NCI-H2196 treated with DMSO at 0.1 percent for 48 hours (cell line): ENCODE data around the gene KLHDC7A.
"Not testable (repeated sequence)": the region's sequence is repeated elsewhere in the genome, so short reads cannot be mapped to it uniquely, and the experiment has no call there.

Experiments
- DNase-seq: peaks from one replicate; lab custom pipeline; 2025; ENCODE audit not compliant: unreplicated experiment; lab: John Stamatoyannopoulos, UW

The KLHDC7A gene

DNA sequence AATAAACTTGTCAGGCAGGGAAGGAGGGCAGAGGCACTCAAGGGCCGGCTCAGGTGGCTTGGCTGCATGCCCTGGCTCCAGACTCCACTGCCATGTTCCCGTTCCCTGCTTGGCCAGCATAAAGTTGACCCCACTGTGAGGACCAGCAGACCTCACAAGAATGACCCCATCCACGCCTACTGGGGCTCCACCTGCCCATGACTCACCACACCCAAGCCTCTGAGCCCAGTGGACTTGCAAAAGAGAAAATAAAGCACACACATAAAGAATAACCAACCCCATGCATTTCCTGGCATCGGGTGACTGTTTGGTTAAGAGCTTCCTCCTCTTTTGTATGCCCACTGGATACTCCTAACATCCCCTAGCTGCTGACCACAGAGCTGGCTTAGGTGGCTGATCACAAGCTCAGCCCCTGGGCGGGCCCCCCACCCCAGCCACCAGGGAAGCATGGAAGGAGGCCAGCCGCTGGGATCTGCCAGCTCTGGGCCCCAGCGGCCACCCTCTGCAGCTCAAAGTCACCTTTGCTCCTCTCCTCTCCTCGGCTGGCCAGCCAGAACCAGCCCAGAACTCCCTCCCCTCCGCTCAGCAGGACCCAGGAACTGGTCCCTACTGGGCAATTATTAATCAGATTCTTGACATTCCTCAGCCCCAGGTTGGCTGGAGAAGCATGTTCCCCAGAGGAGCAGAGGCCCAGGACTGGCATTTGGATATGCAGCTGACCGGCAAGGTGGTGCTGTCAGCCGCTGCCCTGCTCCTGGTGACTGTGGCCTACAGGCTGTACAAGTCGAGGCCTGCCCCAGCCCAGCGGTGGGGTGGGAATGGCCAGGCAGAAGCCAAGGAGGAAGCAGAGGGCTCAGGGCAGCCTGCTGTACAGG, at the start of gene KLHDC7A:
Gene KLHDC7A, plus strand, starts transcription at position 616 of the 875 bp plus-strand sequence. Its CDS starts 52 bp downstream, at position 668.
- DNase-seq = peak; percentile 96

DNA sequence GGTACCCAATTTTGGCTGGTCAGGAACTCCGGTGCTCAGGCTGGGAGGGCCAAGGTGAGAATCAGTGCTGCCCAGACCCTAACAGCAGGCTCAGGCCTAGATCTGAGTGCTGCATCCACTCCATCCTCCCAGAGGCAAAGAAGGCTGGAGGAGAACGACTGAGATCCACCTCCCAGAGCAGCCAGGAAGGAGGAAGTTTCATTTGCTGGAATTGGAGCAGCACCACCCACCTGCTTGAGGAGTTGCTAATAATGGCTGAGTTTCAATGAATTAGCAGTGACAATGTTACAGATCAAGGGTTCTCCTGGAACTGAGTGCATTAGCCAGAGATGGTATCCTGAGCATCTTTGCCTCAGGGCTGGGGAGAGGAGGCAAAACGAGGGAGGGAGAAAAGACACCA, 46.7 kb upstream of the KLHDC7A start:
- no peak for DNase-seq

DNA sequence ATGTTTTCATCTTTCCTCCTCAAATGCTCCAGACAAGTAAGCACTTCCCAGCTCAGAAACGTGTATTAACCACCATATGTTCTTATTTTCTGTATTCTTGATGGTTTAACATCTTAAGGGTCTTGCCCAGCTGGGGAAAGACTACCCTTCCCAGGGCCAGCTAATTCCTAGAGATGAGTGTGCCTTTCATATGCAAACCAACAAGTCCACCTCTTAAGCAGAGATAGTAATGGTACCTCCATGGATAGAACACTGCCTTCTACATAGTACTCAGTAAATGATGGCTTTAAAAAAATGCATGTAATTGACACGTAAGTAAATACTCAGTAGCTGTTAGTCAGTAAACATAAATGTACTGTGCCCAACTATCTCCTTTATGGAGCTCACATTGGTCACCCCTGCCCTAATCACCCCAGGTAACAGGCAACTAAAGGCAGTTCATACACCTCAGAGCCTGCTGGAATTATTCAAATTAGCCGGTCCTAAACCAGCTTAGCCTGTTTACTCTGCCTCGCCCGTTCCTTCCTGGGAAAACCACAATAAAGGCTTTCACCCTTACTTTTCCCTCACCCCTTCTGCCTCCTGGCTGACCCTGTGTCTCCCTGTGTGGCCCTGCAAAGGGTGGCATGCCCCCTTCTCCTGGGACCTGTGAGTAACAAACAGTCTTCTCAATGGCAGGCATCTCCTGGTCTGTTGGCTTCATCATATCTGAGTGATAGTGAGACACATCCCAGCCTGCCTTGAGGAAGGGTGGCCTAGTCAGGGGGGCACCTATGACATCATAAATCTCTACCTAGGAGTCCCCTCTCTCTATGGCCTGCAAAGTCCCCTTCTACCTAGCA, 40.1 kb upstream of the KLHDC7A start:
- no peak for DNase-seq

DNA sequence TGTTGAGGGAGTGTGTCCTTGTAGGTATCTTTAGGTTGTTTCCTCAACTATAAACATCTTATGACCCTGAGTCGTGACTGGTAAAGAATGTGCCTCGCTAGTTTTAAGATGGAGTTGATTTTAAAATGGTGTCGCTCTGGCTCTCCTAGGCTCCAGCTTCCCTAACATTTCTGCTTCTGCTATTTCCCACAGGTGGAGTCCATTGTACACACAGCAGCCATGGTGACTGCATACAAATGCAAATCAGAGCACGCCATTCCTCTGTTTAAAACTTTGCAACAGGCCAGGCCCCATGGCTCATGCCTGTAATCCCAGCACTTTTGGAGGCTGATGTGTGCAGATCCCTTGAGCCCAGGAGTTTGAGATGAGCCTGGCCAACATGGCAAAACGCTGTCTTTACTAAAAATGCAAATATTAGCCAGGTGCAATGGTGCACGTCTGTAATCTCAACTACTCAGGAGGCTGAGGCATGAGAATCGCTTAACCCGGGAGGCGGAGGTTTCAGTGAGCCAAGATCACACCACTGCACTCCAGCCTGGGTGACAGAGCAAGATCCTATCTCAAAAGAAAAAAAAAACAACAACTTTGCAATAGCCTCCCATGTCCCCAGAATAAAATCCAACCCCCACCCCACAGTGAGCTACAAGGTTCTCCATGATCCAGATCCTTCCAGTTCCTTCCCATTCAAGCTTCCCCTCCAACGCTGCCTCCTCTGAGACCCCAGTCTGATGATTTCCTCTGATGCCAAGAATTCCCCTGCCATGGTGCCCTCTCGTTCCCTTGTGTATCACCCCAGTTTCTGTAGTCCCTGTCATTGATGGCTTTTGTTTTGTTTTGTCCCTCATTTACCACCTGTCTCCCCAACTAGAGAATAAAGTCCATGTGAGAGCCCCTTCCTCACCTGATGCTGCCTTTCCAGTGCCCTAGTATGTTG, 36.9 kb upstream of the KLHDC7A start:
- no peak for DNase-seq

DNA sequence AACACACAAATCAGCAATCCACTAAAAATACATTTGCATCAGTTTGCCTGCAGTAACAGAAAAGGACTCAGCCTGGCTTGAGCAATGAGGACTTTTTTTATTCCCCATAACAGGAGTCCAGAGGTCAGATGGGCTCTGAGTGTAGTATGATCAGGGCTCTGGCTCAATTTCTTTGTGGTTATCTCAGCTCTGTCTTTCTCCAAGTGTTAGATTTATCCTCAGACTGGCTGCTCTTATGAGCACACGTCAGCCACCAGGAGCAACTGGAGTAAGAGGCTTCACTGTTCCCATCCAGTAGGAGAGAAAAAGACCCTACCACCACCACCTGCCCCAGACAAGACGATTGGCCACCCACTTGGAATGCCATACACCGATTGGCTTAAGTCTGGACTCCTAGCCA, 36.2 kb upstream of the KLHDC7A start:
- DNase-seq = no peak

DNA sequence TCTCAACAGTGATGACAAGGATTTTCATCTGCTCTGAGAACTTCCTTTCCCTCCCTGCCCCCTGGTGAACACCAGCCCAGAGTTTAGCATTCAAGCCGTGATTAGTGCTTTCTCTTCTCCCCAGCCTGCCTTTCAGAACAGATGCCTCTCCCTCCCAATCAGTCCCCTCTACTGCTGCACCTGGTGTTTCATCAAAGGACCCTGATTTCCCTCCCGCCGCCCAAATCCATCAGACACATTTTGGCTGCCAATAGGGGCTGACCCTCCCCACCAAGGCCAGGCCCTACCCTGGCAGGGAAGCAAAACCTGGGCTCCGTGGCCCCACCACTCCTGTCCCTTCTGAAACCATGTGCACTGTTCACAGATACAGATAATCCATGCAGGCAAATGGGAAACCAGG, 34.0 kb upstream of the KLHDC7A start:
- DNase-seq = no peak

DNA sequence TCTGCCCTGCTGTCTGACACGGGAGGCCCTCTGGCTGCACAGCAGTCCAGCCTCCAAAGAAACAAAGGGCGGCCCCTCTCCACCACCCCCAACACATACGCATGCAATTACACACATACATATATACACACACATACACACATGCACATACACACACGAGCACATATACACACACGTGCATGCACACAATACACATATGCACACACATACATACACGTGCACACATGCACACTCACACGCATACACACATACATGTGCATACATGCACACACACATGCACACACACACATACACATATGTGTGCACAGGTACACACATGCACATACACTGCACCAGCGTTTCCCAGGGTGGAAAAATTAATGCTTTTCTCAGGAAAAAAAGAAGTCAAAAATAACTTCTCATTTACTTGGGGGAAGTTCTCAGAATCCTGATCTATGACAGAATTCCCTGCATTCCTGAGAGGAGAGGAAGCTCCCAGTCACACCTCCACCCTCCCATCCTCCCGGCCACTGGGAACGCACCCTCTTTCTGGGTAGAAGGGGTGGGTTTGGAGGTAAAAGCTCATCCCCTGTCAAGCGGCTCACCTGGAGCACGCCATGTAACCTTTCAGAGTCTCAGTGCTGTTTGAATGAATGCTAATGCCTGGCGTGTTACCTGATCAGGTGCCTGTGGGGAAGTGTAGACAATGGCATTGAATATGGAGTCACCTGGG, 33.1 kb upstream of the KLHDC7A start:
- DNase-seq = no peak

DNA sequence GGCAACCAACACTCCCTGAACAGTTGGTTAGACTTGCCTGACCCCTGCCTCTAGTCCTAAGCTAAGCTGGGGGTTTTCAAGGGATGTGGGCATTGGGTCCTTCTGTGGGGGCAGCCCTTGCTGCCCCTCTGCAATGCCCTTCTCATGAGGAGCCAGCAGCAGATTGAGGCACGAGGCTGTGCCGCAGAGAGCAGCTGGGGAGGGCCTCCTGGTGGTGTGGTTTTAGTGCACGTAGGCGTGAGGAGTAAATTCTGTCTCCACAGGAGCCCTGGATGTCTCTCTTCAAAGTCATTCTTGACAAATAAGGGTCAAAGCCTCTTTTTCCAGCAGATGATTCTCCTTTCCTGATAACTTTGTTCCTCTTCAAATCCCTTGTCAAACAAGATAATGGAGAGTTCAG, 31.8 kb upstream of the KLHDC7A start:
- no peak for DNase-seq

DNA sequence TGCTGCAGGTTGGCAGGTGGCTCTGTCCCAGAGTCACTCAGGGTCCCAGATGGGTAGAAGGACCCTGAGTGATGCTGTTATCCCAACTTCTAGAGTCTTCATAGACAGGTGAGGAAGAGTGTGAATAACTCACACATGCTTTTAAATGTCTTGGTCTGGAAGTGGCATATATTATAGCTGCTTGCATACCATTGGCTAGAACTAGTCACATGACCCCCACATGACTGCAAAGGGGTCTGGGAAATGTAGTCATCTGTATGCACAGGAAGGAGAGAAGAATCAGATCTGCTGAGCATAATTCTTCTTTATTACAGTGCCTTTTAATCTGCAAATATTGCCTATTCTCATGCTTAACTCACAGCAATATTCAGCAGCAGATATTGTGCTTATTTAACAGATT, 28.2 kb upstream of the KLHDC7A start:
- DNase-seq = peak; percentile 36

DNA sequence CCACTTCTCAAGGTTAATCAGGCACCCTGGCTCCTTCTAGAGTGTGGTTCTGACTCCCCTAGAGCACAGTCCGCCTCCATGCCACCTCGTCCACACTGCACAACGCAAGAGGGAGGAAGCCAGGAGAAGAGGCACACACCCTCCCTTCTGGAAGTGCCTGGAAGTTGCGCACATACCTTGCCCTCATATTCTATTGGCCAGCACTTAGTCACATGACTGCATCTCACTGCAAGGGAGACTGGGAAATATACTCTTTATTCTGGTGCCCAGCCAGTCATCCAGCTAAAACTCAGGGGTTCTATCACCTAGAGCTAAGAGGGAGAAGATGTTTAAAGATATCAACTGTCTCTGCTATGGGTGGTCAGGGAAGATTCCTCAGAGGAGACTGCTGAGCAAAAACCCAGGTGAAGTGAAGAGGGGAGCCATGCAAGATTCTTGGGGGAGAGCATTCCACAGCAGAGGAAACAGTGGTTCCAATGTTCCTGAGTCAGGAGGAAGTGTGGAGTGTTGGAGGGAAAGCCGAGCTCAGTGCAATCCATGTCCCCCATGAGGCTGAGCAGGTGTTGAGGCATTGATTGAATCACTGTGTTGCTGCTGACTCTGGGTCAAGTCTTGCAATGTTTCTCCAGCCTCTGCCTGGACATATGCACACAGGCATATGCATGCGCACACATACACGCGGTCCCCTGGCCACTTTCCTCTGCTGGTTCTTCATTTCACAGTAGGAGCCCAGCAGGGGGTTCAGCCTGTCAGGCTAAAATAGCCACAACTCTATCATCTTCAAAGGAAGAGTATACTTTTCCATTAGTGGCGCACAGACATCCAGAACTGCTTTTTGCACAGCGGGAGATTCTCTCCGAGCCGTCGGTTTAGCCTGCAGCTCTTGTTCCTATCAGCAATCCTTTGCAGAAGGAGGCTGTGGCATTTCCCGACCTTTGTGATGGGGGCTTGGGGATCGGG, 22.3 kb upstream of the KLHDC7A start:
- DNase-seq = no peak

DNA sequence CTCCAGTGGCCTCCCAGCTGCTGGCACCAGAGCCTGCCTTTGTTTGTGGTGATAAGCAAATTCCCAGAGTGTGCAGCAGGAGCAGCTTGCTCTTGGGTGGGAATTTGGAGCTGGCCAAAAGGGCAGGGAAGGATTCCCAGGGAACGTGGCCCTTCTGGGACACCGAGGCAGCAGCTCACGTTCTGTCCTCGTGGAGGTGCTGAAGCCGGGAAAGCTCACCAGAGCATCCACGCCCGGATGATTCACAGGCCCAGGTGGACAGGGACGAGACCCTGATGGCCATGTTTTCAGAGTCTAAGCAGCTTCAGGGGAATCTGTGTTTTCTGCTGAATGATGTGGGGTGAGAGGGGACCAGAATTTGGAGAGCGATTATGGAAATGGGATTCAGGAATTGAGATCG, 19.1 kb upstream of the KLHDC7A start:
- no peak for DNase-seq

DNA sequence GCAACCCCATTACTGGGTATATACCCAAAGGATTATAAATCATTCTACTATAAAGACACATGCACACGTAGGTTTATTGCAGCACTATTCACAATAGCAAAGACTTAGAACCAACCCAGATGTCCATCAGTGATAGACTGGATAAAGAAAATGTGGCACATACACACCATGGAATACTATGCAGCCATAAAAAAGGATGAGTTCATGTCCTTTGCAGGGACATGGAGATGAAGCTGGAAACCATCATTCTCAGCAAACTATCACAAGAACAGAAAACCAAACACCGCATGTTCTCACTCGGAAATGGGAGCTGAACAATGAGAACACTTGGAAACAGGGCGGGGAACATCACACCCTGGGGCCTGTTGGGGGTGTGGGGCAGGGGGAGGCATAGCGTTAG, 18.2 kb upstream of the KLHDC7A start:
- not testable (repeated sequence) for DNase-seq

DNA sequence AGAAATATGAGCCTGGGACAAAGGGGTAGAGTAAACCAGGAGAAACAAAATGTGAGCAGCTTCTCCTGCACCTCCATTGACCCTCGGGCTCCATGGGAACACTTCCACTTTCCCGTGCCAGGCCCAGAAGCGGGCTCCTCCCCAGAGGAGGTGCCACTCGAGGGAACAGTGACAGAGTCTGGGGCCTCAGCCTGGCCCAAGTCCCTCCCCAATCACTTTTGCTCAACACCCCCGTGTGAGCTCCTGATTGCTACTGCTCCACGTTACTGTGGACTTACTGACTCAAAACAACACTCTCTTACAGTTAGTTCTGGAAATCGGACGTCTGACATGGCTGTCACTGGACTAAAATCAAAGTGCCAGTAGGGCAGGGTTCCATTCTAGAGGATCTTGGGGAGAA, 17.7 kb upstream of the KLHDC7A start:
- DNase-seq = no peak

DNA sequence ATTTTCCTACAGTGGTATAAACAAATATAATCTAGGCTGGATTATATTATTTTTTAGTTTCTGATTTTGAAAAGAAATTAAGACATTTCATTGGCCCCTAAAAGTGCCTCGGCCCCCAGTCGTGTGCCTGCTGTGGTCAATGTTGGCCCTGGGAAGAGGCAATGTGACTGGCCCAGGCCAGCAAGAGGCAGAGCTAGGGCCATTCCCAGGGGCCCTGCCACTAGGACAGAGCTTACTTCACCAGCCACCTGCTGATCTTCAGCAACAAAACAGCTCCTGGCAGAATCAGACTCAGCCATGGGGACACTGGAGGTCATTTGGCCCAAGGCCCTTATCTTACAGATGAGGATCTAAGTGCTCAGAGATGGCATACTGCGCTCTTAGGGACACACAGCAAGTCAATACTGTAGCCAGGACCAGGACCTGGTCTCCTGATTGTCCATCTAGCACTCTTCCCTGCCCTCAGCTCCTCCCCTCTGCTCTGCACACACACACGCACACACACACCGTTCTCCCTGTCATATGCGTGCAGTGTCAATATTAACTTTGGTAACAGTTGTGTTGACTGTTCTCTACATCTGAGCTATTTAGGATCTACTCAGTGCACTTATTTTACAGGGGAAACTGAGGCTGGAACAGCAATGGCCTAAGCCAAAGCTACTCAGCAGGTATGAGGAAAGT, 16.6 kb upstream of the KLHDC7A start:
- peak; percentile 11 for DNase-seq

DNA sequence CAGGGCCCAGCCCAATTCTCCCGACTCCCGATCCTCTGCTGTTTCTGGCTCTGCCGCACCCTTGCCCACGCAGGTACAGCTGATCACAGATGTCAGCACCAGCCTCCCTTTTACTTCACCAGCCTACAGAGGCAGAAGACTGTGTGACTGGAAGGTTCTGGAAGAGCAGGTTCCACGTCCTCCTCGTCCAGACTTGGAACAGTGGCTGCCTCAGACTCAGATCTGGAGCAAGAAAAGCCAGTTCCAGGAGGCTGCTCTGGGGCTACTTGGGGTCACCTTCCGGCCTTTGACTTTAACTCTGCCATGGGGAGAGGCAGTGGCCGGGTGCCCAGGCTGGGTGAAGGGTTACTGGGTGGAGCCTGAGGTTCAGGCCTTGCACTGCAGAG, 16.1 kb upstream of the KLHDC7A start:
- no peak for DNase-seq

DNA sequence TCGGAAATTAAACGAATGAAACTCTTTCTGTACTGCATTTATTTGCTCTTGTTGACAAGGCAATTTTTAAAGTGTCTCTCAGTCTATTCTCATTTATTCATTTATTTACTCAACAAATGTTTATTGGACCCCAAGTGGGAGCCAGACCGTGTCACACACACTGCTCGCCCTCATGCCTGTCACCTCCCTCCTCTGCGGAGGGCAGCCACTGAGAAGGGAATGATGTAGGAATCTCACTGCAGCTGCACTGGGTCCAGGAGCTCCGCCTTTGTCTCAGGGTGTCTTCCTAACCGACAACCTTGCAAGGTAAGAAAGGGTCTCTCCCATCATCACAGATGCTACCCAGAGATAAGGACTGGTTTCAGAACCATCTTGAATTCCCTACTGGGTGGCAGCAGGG, 14.1 kb upstream of the KLHDC7A start:
- no peak for DNase-seq

DNA sequence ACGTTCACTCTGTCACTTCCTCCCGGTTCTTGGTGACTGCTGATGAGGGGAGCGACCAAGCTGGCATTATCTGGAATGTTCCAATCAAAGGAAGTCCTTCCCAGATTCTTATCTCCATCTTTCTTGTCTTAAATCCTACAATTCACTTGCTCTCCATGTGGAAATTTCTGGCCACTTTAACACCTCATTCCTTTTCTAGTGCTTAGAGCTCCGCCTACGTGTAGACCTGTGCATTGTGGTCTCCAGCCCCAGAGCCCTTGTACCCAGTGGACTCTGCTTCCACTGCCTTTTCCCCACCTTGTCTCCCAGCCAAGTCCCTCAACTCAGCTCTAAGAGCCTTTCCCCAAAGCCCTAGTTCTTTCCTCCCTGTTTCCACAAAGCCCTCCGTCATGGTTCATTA, 12.2 kb upstream of the KLHDC7A start:
- no peak for DNase-seq

DNA sequence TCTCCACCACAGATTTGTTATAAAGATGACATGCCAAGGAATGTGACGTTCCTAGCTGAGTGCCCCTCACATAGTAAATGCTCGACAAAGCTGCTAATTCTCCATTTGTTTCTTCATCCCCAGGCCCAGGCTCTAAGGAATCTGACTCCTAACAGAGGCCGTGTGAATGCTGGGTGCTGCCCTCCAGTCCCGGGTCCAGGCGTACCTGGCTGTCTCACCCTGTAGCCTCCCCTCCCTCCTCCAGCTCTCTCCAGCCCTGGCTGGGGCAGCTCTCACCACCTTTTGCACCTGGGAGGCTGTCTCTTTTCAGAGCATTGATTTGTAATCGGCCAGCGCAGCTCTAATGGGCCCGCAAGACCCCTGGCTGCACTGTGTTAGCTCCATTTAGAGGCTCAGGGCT, 11.2 kb upstream of the KLHDC7A start:
- DNase-seq = no peak
